Spleen (tissue), 11 donors: ENCODE results near the gene AMOTL2. TPM values are rescaled to one million over a fixed set of nuclear protein-coding genes. Genes with fewer than 3 reads are reported as not detected.

Source experiments
- DNase-seq: peaks from one replicate; pipeline ENCODE4 v3.0.0-alpha.2; 2020
- H3K27ac ChIP-seq, 8 donors: fragments of 200-600 bp; sonication (generic) in 7 of 8; 1 replicate in 4 of 8; 2 replicates in 4 of 8; pipeline versions ENCODE4 v1.5.0 to v1.8.0; 2016 to 2021; ENCODE audit warnings: inconsistent platforms in 4 of 8, mild to moderate bottlenecking in 4 of 8, moderate library complexity in 1 of 8
- H3K27me3 ChIP-seq, 7 donors: fragments of 200-600 bp; sonication (generic) in 6 of 7; replicated peaks in 1 of 7; 1 replicate in 4 of 7; 2 replicates in 3 of 7; pipeline versions ENCODE4 v1.5.0 to v1.8.0; 2016 to 2021; ENCODE audit warnings: inconsistent platforms in 3 of 7, mild to moderate bottlenecking in 1 of 7
- H3K36me3 ChIP-seq, 6 donors: fragments of 200-600 bp; sonication (generic) in 5 of 6; 1 replicate in 4 of 6; 2 replicates in 2 of 6; pipeline versions ENCODE4 v1.5.0 to v1.8.0; 2016 to 2021; ENCODE audit warnings: inconsistent platforms in 2 of 6
- H3K4me1 ChIP-seq, 6 donors: fragments of 200-600 bp; sonication (generic) in 5 of 6; 1 replicate in 3 of 6; 2 replicates in 3 of 6; pipeline versions ENCODE4 v1.5.0 to v1.8.0; 2016 to 2021; ENCODE audit warnings: inconsistent platforms in 3 of 6
- H3K4me3 ChIP-seq, 8 donors: fragments of 200-600 bp; sonication (generic) in 7 of 8; 1 replicate in 4 of 8; 2 replicates in 4 of 8; pipeline versions ENCODE4 v1.5.0 to v1.8.0; 2016 to 2021; ENCODE audit warnings: inconsistent platforms in 4 of 8, mild to moderate bottlenecking in 4 of 8, moderate library complexity in 2 of 8
- H3K9me3 ChIP-seq, 8 donors: fragments of 200-600 bp; sonication (generic) in 7 of 8; 1 replicate in 4 of 8; 2 replicates in 4 of 8; pipeline versions ENCODE4 v1.5.0 to v1.8.0; 2016 to 2021; ENCODE audit warnings: inconsistent platforms in 4 of 8
- POLR2A ChIP-seq, 3 donors: fragments of 450-650 bp; IDR thresholded peaks; one replicate each; pipeline ENCODE4 v1.5.1; 2017; ENCODE audit warnings: antibody characterized with exemption in 3 of 3, mild to moderate bottlenecking in 1 of 3
- POLR2AphosphoS5 ChIP-seq, 3 donors: sonication (generic); formaldehyde crosslinking; IDR thresholded peaks; one replicate each; pipeline ENCODE4 v1.5.1; 2017; ENCODE audit warnings: antibody characterized with exemption in 3 of 3
- WGBS, 5 donors: extraction: QIAGEN DNeasy Blood & Tissue Kit in 3 of 5; methylation state at CpG; one replicate each; pipeline versions ENCODE4 v1.1.5 to v1.1.7; 2013 to 2018; 5-methylcytosine and 5-hydroxymethylcytosine counted together
- intact Hi-C: fragments of 100-400 bp; cut with DNase I; formaldehyde crosslinking; loops from one replicate; pipeline ENCODE4 v1.15.0; 2023; ENCODE audit warnings: low total_unique reads
- polyA plus RNA-seq, 3 donors: library from polyadenylated mRNA; stranded (reverse); fragments of 200-250 nt; gene quantifications; one replicate each; pipeline ENCODE4 v1.2.1, GENCODE V29; 2013
- total RNA-seq, 7 donors: library from RNA; depleted of rRNA in 3 of 7; stranded (reverse); fragments of >200 nt in 3 of 7; fragmentation: NEBNext Ultra II Directional in 4 of 7; extraction: Animal tissue kit (Norgen Biotek cat#: 25700) in 4 of 7; gene quantifications; one replicate each; pipeline versions ENCODE4 v1.1.0 to v1.2.1, GENCODE V29; 2016 to 2021
- TF ChIP-seq, protein P1 (sequence below), 11 experiments: fragments of 200-600 bp in 7 of 11; fragments of 450-650 bp in 4 of 11; sonication (generic) in 4 of 11; IDR thresholded peaks in 8 of 11; conservative IDR thresholded peaks in 3 of 11; 1 replicate in 7 of 11; 2 replicates in 4 of 11; pipeline versions ENCODE4 v1.4.0 to v1.8.0; 2016 to 2021; ENCODE audit warnings: antibody characterized with exemption in 11 of 11, inconsistent platforms in 4 of 11, mild to moderate bottlenecking in 1 of 11
- donor health status: healthy with polysubstance abuse.
- donor health status: DM: no; HTN: no; CAD: no; lungs with moderate emphysema.
- donor health status: DM: no; HTN: no; CAD: no.
- donor health status: Bipolar disorder and iron deficiency.
- donor health status: healthy.
- donor health status: DM: no; HTN: no; CAD: no.
- donor health status: DM: yes; HTN: yes; CAD: no.

The AMOTL2 gene
- total and polyA plus RNA-seq, 10 donors = 3.8 to 83.4 (median 40.4) TPM

DNA sequence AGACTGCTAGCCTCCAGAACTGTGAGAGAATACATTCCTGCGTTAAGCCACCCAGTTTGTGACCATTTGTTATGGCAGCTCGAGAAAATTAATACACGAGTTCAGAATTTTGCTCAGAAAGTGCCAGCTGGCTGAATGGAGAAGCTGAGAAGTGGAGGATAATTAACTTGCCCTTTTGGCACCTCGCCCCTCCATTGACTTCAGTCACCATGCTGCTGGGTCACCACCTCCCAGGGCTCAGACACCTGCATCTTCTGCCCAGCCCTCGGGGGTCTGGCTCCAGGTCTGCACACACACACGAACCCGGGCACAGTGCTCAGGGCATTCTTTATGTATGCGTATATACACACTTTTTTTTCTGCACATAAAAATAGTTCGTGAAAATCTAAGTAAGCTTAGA, 32.0 kb downstream of the AMOTL2 start:
- DNase-seq = peak; percentile 41

DNA sequence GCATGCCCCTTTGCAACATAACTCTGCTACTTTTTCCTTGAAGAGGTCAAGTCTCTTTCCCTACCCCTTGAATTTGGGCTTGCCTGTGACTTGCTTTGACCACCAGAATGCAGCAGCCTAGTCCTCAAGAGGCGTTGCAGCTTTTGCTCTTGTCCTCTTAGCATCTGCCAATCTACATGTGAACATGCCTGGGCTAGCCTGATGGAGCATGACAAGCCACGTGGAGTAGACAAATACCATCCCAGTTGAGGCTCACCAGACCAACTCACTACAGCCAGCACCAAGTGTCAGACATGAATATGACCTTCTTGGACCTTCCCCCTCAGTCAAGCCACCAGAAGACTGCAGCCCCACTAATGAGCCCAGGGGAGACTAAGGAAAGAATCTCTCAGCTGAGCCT, 32.9 kb downstream of the AMOTL2 start:
- TF ChIP-seq POLR2A (IDR thresholded peaks at IDR 0.05) (no peak), POLR2AphosphoS5 (IDR thresholded peaks at IDR 0.05) (no peak)
- TF ChIP-seq, protein P1, sequence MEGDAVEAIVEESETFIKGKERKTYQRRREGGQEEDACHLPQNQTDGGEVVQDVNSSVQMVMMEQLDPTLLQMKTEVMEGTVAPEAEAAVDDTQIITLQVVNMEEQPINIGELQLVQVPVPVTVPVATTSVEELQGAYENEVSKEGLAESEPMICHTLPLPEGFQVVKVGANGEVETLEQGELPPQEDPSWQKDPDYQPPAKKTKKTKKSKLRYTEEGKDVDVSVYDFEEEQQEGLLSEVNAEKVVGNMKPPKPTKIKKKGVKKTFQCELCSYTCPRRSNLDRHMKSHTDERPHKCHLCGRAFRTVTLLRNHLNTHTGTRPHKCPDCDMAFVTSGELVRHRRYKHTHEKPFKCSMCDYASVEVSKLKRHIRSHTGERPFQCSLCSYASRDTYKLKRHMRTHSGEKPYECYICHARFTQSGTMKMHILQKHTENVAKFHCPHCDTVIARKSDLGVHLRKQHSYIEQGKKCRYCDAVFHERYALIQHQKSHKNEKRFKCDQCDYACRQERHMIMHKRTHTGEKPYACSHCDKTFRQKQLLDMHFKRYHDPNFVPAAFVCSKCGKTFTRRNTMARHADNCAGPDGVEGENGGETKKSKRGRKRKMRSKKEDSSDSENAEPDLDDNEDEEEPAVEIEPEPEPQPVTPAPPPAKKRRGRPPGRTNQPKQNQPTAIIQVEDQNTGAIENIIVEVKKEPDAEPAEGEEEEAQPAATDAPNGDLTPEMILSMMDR (IDR thresholded peaks at IDR 0.05 in 8 of 11, conservative IDR thresholded peaks at IDR 0.05 in 3 of 11) = no peak
- Histone ChIP-seq H3K36me3 (no peaks in the 10 kb centered on the region), H3K27me3 (no peaks in the 10 kb centered on the region), H3K27ac (peak overlapping the region in 2 of 8 donors; percentile 8), H3K4me1 (peaks cover 0 to 14% (median 0%) of the 10 kb centered on the region in 6 donors), H3K4me3 (no peak overlapping the region), H3K9me3 (peaks cover 0 to 5% (median 4%) of the 10 kb centered on the region in 8 donors)
- peak; percentile 13 for DNase-seq
- intact Hi-C loops = no loop called here
- WGBS, 5 donors = 34 to 76% (median 74%) methylated on average over 2 of the region's 2 CpGs

More for the DNA sequence above, 32.0 kb downstream of the AMOTL2 start:
- Histone ChIP-seq H3K9me3 (peaks cover 0 to 14% (median 12%) of the 10 kb centered on the region in 8 donors), H3K27ac (no peak overlapping the region), H3K27me3 (no peaks in the 10 kb centered on the region), H3K4me3 (no peak overlapping the region), H3K36me3 (no peaks in the 10 kb centered on the region), H3K4me1 (peaks cover 0 to 14% (median 0%) of the 10 kb centered on the region in 6 donors)
- 88 to 93% (median 91%) methylated on average over 9 of the region's 9 CpGs for WGBS, 5 donors
- TF ChIP-seq, protein P1 (IDR thresholded peaks at IDR 0.05 in 8 of 11, conservative IDR thresholded peaks at IDR 0.05 in 3 of 11) = no peak
- no peak for TF ChIP-seq POLR2A (IDR thresholded peaks at IDR 0.05)
- TF ChIP-seq POLR2AphosphoS5 (IDR thresholded peaks at IDR 0.05) = no peak
- intact Hi-C loops = no loop called here

DNA sequence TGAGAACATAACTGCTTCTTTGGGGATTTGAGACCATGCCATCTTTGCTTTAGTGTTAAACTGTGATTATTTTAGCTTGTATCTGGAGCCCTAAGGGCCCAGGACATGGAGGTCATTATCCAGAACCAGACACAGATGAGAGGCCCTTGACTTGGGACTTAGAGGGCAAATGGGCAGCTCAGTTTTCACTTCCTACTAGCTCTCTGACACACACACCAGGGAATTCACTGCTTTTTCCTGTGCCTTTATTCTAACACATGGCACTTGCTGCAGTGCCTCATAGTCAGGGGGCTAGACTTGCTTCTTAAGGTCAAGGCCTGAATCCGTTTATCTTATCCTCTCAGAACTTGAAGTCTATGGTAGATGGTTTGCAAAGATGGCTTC, 33.3 kb downstream of the AMOTL2 start:
- DNase-seq = no peak
- H3K27ac ChIP-seq = peak overlapping the region in 2 of 8 donors; percentile 8
- peaks cover 0 to 1% (median 0%) of the 10 kb centered on the region in 8 donors for H3K9me3 ChIP-seq
- TF ChIP-seq POLR2A (IDR thresholded peaks at IDR 0.05) = no peak
- no peak for TF ChIP-seq POLR2AphosphoS5 (IDR thresholded peaks at IDR 0.05)
- TF ChIP-seq, protein P1 (IDR thresholded peaks at IDR 0.05 in 8 of 11, conservative IDR thresholded peaks at IDR 0.05 in 3 of 11) = no peak
- intact Hi-C loops = no loop called here
- 57 to 74% (median 64%) methylated on average over 1 of the region's 1 CpG for WGBS, 5 donors
- H3K4me1 ChIP-seq = peaks cover 0 to 14% (median 0%) of the 10 kb centered on the region in 6 donors
- no peaks in the 10 kb centered on the region for H3K27me3 ChIP-seq
- H3K36me3 ChIP-seq = no peaks in the 10 kb centered on the region
- no peak overlapping the region for H3K4me3 ChIP-seq

DNA sequence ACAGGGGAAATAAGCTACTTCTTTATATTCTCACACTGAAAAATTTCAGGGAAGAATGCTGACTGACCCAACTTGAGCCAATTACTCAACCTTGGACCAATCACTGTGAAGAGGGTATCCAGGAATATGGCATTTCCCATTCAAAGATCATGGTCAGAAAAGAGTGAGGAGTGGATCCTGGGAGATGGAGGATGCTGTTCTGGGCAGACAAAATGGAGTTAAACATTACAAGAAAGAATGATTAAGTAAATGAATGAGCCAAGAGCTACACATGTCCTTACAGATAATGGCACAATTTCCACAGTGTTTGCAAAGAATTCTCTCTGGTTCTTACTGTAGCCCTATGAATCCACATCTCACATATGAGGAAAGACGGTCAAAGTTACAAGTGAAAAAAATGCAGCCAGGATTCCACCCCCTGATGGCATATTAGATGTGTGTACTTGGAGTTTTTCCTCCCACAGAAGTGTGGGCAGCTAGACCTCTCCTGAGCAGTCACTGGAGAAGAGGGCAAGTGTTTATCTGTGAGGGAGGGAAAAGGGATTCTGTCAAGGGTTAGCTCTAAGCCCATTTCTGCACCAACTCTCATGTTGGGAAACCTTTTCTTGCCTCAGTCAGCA, 33.8 kb downstream of the AMOTL2 start:
- Histone ChIP-seq H3K4me1 (peaks cover 0 to 14% (median 0%) of the 10 kb centered on the region in 6 donors), H3K36me3 (no peaks in the 10 kb centered on the region), H3K4me3 (no peak overlapping the region), H3K27ac (peak overlapping the region in 1 of 8 donors; percentile 8), H3K9me3 (no peaks in the 10 kb centered on the region), H3K27me3 (no peaks in the 10 kb centered on the region)
- DNase-seq = no peak
- TF ChIP-seq, protein P1 (IDR thresholded peaks at IDR 0.05 in 8 of 11, conservative IDR thresholded peaks at IDR 0.05 in 3 of 11) = no peak
- no peak for TF ChIP-seq POLR2A (IDR thresholded peaks at IDR 0.05)
- TF ChIP-seq POLR2AphosphoS5 (IDR thresholded peaks at IDR 0.05) = no peak
- intact Hi-C loops = no loop called here
- WGBS, 5 donors = 68 to 94% (median 77%) methylated on average over 1 of the region's 1 CpG
